Spleen (tissue), 11 donors: ENCODE results near the gene BCL2. TPM values are rescaled to one million over a fixed set of nuclear protein-coding genes. Genes with fewer than 3 reads are reported as not detected.

ENCODE experiments used
- DNase-seq: peaks from one replicate; pipeline ENCODE4 v3.0.0-alpha.2; 2020
- H3K27ac ChIP-seq, 8 donors: fragments of 200-600 bp; sonication (generic) in 7 of 8; 1 replicate in 4 of 8; 2 replicates in 4 of 8; pipeline versions ENCODE4 v1.5.0 to v1.8.0; 2016 to 2021; ENCODE audit warnings: inconsistent platforms in 4 of 8, mild to moderate bottlenecking in 4 of 8, moderate library complexity in 1 of 8
- H3K27me3 ChIP-seq, 7 donors: fragments of 200-600 bp; sonication (generic) in 6 of 7; replicated peaks in 1 of 7; 1 replicate in 4 of 7; 2 replicates in 3 of 7; pipeline versions ENCODE4 v1.5.0 to v1.8.0; 2016 to 2021; ENCODE audit warnings: inconsistent platforms in 3 of 7, mild to moderate bottlenecking in 1 of 7
- H3K36me3 ChIP-seq, 6 donors: fragments of 200-600 bp; sonication (generic) in 5 of 6; 1 replicate in 4 of 6; 2 replicates in 2 of 6; pipeline versions ENCODE4 v1.5.0 to v1.8.0; 2016 to 2021; ENCODE audit warnings: inconsistent platforms in 2 of 6
- H3K4me1 ChIP-seq, 6 donors: fragments of 200-600 bp; sonication (generic) in 5 of 6; 1 replicate in 3 of 6; 2 replicates in 3 of 6; pipeline versions ENCODE4 v1.5.0 to v1.8.0; 2016 to 2021; ENCODE audit warnings: inconsistent platforms in 3 of 6
- H3K4me3 ChIP-seq, 8 donors: fragments of 200-600 bp; sonication (generic) in 7 of 8; 1 replicate in 4 of 8; 2 replicates in 4 of 8; pipeline versions ENCODE4 v1.5.0 to v1.8.0; 2016 to 2021; ENCODE audit warnings: inconsistent platforms in 4 of 8, mild to moderate bottlenecking in 4 of 8, moderate library complexity in 2 of 8
- H3K9me3 ChIP-seq, 8 donors: fragments of 200-600 bp; sonication (generic) in 7 of 8; 1 replicate in 4 of 8; 2 replicates in 4 of 8; pipeline versions ENCODE4 v1.5.0 to v1.8.0; 2016 to 2021; ENCODE audit warnings: inconsistent platforms in 4 of 8
- POLR2A ChIP-seq, 3 donors: fragments of 450-650 bp; IDR thresholded peaks; one replicate each; pipeline ENCODE4 v1.5.1; 2017; ENCODE audit warnings: antibody characterized with exemption in 3 of 3, mild to moderate bottlenecking in 1 of 3
- POLR2AphosphoS5 ChIP-seq, 3 donors: sonication (generic); formaldehyde crosslinking; IDR thresholded peaks; one replicate each; pipeline ENCODE4 v1.5.1; 2017; ENCODE audit warnings: antibody characterized with exemption in 3 of 3
- WGBS, 5 donors: extraction: QIAGEN DNeasy Blood & Tissue Kit in 3 of 5; methylation state at CpG; one replicate each; pipeline versions ENCODE4 v1.1.5 to v1.1.7; 2013 to 2018; 5-methylcytosine and 5-hydroxymethylcytosine counted together
- intact Hi-C: fragments of 100-400 bp; cut with DNase I; formaldehyde crosslinking; loops from one replicate; pipeline ENCODE4 v1.15.0; 2023; ENCODE audit warnings: low total_unique reads
- polyA plus RNA-seq, 3 donors: library from polyadenylated mRNA; stranded (reverse); fragments of 200-250 nt; gene quantifications; one replicate each; pipeline ENCODE4 v1.2.1, GENCODE V29; 2013
- total RNA-seq, 7 donors: library from RNA; depleted of rRNA in 3 of 7; stranded (reverse); fragments of >200 nt in 3 of 7; fragmentation: NEBNext Ultra II Directional in 4 of 7; extraction: Animal tissue kit (Norgen Biotek cat#: 25700) in 4 of 7; gene quantifications; one replicate each; pipeline versions ENCODE4 v1.1.0 to v1.2.1, GENCODE V29; 2016 to 2021
- TF ChIP-seq, protein P1 (sequence below), 11 experiments: fragments of 200-600 bp in 7 of 11; fragments of 450-650 bp in 4 of 11; sonication (generic) in 4 of 11; IDR thresholded peaks in 8 of 11; conservative IDR thresholded peaks in 3 of 11; 1 replicate in 7 of 11; 2 replicates in 4 of 11; pipeline versions ENCODE4 v1.4.0 to v1.8.0; 2016 to 2021; ENCODE audit warnings: antibody characterized with exemption in 11 of 11, inconsistent platforms in 4 of 11, mild to moderate bottlenecking in 1 of 11
- donor health status: healthy with polysubstance abuse.
- donor health status: DM: no; HTN: no; CAD: no; lungs with moderate emphysema.
- donor health status: DM: no; HTN: no; CAD: no.
- donor health status: Bipolar disorder and iron deficiency.
- donor health status: healthy.
- donor health status: DM: no; HTN: no; CAD: no.
- donor health status: DM: yes; HTN: yes; CAD: no.

BCL2 gene
- total and polyA plus RNA-seq, 10 donors: 9.6 to 112 (median 69.1) TPM

GRCh38 chr18:63187791-63188460, 131.6 kb downstream of the BCL2 start:
- TF ChIP-seq POLR2A (IDR thresholded peaks at IDR 0.05) (no peak), POLR2AphosphoS5 (IDR thresholded peaks at IDR 0.05) (no peak)
- no peak for DNase-seq
- peaks cover 17 to 84% (median 45%) of the 10 kb centered on the region in 6 donors for H3K4me1 ChIP-seq
- no peaks in the 10 kb centered on the region for H3K27me3 ChIP-seq
- H3K9me3 ChIP-seq: peaks cover 0 to 4% (median 0%) of the 10 kb centered on the region in 8 donors
- WGBS, 5 donors: 80 to 93% (median 91%) methylated on average over 6 of the region's 6 CpGs
- intact Hi-C loops: no loop called here
- H3K27ac ChIP-seq: peak overlapping the region in 1 of 8 donors; percentile 44
- peaks cover 0 to 6% (median 0%) of the 10 kb centered on the region in 6 donors for H3K36me3 ChIP-seq
- H3K4me3 ChIP-seq: no peak overlapping the region

GRCh38 chr18:63187223-63187574, 132.4 kb downstream of the BCL2 start:
- DNase-seq: no peak

GRCh38 chr18:63186520-63187222, 132.9 kb downstream of the BCL2 start:
- no peak for DNase-seq
- Histone ChIP-seq H3K4me3 (no peak overlapping the region), H3K27me3 (no peaks in the 10 kb centered on the region), H3K4me1 (peaks cover 21 to 84% (median 54%) of the 10 kb centered on the region in 6 donors), H3K36me3 (peaks cover 0 to 6% (median 0%) of the 10 kb centered on the region in 6 donors), H3K9me3 (peaks cover 0 to 4% (median 0%) of the 10 kb centered on the region in 8 donors), H3K27ac (peak overlapping the region in 2 of 8 donors; percentile 5 to 44)
- intact Hi-C loops: no loop called here
- 31 to 39% (median 33%) methylated on average over 2 of the region's 2 CpGs for WGBS, 5 donors
- no peak for TF ChIP-seq POLR2A (IDR thresholded peaks at IDR 0.05)
- TF ChIP-seq, protein P1, sequence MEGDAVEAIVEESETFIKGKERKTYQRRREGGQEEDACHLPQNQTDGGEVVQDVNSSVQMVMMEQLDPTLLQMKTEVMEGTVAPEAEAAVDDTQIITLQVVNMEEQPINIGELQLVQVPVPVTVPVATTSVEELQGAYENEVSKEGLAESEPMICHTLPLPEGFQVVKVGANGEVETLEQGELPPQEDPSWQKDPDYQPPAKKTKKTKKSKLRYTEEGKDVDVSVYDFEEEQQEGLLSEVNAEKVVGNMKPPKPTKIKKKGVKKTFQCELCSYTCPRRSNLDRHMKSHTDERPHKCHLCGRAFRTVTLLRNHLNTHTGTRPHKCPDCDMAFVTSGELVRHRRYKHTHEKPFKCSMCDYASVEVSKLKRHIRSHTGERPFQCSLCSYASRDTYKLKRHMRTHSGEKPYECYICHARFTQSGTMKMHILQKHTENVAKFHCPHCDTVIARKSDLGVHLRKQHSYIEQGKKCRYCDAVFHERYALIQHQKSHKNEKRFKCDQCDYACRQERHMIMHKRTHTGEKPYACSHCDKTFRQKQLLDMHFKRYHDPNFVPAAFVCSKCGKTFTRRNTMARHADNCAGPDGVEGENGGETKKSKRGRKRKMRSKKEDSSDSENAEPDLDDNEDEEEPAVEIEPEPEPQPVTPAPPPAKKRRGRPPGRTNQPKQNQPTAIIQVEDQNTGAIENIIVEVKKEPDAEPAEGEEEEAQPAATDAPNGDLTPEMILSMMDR (IDR thresholded peaks at IDR 0.05 in 8 of 11, conservative IDR thresholded peaks at IDR 0.05 in 3 of 11): no peak
- TF ChIP-seq POLR2AphosphoS5 (IDR thresholded peaks at IDR 0.05): no peak

More at GRCh38 chr18:63187223-63187574, 132.4 kb downstream of the BCL2 start:
- intact Hi-C loops: no loop called here
- 69 to 89% (median 76%) methylated on average over 2 of the region's 2 CpGs for WGBS, 5 donors
- Histone ChIP-seq H3K27ac (peak overlapping the region in 2 of 8 donors; percentile 5 to 44), H3K27me3 (no peaks in the 10 kb centered on the region), H3K4me3 (no peak overlapping the region), H3K4me1 (peaks cover 21 to 84% (median 48%) of the 10 kb centered on the region in 6 donors), H3K36me3 (peaks cover 0 to 6% (median 0%) of the 10 kb centered on the region in 6 donors), H3K9me3 (peaks cover 0 to 4% (median 0%) of the 10 kb centered on the region in 8 donors)
- TF ChIP-seq POLR2AphosphoS5 (IDR thresholded peaks at IDR 0.05) (no peak), POLR2A (IDR thresholded peaks at IDR 0.05) (no peak)
- TF ChIP-seq, protein P1 (IDR thresholded peaks at IDR 0.05 in 8 of 11, conservative IDR thresholded peaks at IDR 0.05 in 3 of 11): no peak

- no peak overlapping the region for H3K27ac ChIP-seq
- no peak for DNase-seq
- no peak overlapping the region for H3K4me3 ChIP-seq
- intact Hi-C loops: no loop called here
- TF ChIP-seq POLR2A (IDR thresholded peaks at IDR 0.05): no peak
- TF ChIP-seq POLR2AphosphoS5 (IDR thresholded peaks at IDR 0.05): no peak
- TF ChIP-seq, protein P1 (IDR thresholded peaks at IDR 0.05 in 8 of 11, conservative IDR thresholded peaks at IDR 0.05 in 3 of 11): no peak
- peaks cover 0 to 4% (median 0%) of the 10 kb centered on the region in 8 donors for H3K9me3 ChIP-seq
- H3K27me3 ChIP-seq: no peaks in the 10 kb centered on the region
- peaks cover 0 to 2% (median 0%) of the 10 kb centered on the region in 6 donors for H3K36me3 ChIP-seq
- WGBS, 5 donors: 83 to 95% (median 92%) methylated on average over 2 of the region's 2 CpGs
- H3K4me1 ChIP-seq: peaks cover 21 to 90% (median 61%) of the 10 kb centered on the region in 6 donors
Measured at GRCh38 chr18:63185984-63186383, 133.6 kb downstream of the BCL2 start.
